LNCAP (cell line): ENCODE data around the gene BIK.

Experiments used
- TF ChIP-seq, protein P1 (sequence below): fragments of 450-650 bp; IDR thresholded peaks from 2 replicates; pipeline ENCODE4 v1.5.1; 2017; ENCODE audit warnings: mild to moderate bottlenecking

Gene BIK, protein sequence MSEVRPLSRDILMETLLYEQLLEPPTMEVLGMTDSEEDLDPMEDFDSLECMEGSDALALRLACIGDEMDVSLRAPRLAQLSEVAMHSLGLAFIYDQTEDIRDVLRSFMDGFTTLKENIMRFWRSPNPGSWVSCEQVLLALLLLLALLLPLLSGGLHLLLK

DNA sequence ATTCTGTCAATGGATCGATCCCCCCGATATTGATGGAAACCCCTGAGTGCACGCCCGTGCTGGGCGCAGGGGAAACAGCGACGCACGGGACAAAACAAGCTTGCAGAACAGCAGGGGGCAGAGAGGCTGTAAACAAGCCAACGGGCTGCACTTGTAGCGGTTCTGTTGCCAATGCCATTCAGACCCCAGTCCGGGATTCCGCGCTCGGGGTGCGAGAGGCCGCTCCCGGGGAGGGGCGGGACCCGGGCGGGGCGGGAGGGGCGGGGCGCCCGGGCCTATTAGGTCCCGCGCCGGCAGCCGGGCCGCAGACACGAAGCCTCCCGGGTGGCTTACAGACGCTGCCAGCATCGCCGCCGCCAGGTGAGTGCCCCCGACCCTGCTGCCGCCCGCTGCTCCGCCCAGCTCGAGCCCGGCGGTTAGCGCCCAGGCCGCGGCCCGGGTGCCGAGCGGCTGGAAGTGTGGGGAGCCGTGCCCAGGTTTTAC, at the start of gene BIK:
Gene BIK, plus strand, starts transcription at position 307 of the 483 bp plus-strand sequence. CDS start 13,273 bp downstream, outside the sequence.
- TF ChIP-seq, protein P1, sequence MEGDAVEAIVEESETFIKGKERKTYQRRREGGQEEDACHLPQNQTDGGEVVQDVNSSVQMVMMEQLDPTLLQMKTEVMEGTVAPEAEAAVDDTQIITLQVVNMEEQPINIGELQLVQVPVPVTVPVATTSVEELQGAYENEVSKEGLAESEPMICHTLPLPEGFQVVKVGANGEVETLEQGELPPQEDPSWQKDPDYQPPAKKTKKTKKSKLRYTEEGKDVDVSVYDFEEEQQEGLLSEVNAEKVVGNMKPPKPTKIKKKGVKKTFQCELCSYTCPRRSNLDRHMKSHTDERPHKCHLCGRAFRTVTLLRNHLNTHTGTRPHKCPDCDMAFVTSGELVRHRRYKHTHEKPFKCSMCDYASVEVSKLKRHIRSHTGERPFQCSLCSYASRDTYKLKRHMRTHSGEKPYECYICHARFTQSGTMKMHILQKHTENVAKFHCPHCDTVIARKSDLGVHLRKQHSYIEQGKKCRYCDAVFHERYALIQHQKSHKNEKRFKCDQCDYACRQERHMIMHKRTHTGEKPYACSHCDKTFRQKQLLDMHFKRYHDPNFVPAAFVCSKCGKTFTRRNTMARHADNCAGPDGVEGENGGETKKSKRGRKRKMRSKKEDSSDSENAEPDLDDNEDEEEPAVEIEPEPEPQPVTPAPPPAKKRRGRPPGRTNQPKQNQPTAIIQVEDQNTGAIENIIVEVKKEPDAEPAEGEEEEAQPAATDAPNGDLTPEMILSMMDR = no peak; the same call in 1 of the 2 replicates

DNA sequence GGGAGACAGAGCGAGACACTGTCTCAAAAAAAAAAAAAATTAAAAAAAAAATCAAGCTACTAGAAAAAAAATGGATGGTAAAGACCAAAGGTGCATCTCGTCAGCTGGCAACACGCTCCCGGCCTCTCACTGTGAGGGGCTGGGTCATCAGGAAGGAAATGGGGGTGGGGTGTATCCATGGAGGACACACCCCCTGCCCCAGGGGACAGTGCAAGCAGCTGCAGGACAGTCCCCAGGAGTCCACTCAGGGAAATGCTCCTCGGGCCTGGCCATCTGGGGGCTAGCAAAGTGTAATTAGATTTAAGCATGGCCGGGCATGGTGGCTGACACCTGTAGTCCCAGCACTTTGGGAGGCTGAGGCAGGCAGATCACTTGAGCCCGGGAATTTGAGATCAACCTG, 44.4 kb upstream of the BIK start:
- TF ChIP-seq, protein P1 = no peak

DNA sequence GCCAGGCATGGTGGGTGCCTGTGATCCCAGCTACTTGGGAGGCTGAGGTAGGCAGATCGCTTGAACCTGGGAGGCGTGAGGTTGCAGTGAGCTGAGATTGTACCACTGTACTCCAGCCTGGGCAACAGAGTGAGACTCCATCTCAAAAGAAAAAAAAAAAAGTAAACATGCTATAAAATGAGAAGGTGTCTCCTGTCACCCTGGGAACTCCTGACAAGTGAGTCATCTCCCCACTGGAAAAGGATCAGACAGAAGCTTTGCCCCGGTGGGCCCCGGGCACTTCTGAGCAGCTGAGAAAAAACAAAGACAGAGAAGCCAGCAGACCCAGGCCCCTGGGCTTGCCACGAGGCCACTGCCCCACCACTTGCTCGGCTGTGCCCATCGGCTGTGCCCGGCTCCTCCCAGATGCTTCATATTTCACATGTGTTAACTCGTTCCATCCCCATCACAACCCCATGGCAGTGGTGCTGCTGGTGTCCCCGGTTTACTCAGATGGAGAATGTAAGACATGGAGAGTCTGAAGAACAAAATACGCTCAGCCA, 43.6 kb upstream of the BIK start:
- TF ChIP-seq, protein P1 = no peak

DNA sequence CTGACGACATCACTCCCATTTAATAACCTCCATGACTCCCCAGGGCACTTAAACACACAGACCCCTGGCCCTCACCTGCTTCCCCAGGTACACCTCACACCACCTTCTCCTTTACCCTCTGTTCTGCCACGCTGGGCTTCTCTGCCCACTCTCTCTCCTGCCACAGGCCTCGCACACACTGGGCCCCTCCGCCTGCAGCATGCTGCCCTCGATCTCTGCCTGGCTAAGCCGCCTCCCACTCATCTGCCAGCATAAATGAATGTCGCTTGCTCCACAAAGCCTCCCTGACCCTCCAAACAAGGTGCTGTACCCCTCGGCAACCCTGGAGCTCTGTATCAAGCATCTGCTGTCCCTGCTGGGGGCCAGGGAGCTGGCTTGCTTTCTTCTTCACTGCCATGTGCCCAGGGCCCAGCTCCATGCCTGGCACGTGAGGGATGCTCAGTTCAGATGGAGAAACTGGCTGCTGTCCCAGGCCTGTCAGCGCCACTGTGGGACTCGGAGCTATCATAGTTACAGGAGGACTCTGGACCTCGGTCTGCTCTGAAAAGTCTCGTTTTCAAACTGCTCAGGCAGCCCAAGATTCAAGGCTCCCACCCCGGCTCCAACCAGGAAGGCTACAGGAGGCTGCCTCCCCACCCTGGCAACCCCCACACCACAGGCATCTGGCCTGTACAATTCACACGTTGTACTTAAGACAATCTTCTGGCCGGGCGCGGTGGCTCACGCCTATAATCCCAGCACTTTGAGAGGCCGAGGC, 33.3 kb upstream of the BIK start:
- TF ChIP-seq, protein P1 = no peak

DNA sequence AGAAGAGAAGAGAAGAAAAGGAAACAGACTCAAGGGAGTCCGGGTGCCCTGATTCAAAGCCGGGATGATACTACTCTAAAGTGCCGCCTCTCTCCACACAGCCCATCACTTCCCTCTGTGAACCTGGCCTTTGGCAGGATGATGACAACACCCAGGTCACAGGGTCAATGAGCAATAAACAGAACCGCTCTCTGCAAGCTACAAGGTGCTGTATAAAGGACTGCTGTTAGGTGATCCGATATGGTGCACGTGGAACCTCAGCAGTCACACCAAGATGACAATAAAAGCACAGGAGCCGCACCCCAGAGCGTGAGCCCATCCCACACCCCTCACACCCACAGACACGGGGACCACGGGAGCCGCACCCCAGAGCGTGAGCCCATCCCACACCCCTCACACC, 32.0 kb upstream of the BIK start:
- TF ChIP-seq, protein P1 = no peak

DNA sequence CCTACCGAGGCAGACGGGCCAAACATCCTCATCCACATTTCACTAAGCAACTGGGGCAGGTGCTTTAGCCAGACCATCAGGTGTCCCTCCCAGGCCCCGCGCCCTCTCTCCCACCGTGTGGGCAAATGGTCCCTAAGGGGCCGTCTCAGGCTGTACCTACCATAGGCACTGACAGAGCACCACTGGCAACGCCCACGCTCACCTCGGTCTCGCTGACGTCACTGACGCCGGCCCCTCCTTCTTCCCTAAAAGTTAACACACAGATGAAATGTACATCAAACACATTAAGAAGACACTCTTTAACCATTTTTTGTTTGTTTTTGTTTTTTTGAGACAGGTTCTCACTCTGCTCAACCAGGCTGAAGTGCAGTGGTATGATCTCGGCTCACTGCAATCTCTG, 30.8 kb upstream of the BIK start:
- TF ChIP-seq, protein P1 = no peak

DNA sequence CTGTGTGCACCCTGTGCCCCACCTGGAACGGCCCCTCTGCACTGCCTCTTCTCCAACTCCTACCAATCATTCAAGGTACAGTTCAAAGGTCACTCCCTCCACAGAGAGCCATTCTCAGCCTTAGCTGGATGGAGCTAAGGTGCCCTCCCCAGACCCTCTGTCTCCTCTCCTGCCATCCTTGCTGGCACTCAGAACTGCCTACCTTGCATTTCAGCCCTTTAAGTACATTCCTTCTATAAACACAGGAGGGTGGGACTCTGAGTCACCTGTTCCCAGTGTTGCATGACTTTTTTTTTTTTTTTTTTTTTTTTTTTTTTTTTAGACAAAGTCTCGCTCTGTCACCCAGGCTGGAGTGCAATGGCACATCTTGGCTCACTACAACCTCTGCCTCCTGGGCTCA, 29.9 kb upstream of the BIK start:
- TF ChIP-seq, protein P1 = no peak
